ENCODE results near the gene RASSF3. TPM values are rescaled to one million over a fixed set of nuclear protein-coding genes. Genes with fewer than 3 reads are reported as not detected.

RASSF3 gene
- total and polyA plus RNA-seq, 2 donors from 2014 or later, result 8.2 to 35.6 TPM

DNA sequence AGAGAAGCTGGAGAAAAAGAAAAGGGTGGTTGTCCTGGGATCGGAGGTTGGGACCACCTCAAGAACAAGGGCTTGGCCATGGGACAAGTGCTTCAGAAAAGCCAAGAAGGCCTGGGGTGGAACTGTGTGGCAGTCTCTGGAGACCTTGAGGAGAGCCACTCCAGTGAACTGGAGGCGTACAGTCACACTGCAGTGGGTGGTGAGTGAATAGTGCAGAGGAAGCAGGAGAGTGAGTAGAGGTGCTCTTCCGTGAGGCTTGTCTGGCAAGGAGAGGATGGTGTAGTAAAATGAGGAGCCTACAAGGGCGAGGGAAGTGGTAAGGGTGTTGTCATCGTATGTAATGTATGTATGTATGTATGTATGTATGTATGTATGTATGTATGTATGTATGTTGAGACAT lies 20.9 kb downstream of the RASSF3 start:
- FAIRE-seq (no peak), DNase-seq (no peak)
- Histone ChIP-seq H3K27ac (ENCODE audit: low read depth in 2 of 2, low read length in 2 of 2) (no peak overlapping the region), H3K9me3 (ENCODE audit: control insufficient read depth in 2 of 3, insufficient read depth in 1 of 3, low read length in 3 of 3) (no peaks in the 10 kb centered on the region), H3K4me1 (ENCODE audit: control insufficient read depth in 2 of 3, insufficient read depth in 2 of 3, low read depth in 1 of 3, low read length in 3 of 3) (no peaks in the 10 kb centered on the region), H3K4me3 (ENCODE audit: low read length in 3 of 3) (no peak overlapping the region), H3K27me3 (ENCODE audit: control insufficient read depth, insufficient read depth, low read length) (no peaks in the 10 kb centered on the region), H3K36me3 (ENCODE audit: control insufficient read depth in 2 of 3, insufficient read depth in 3 of 3, low read length in 3 of 3) (no peaks in the 10 kb centered on the region), H3K9ac (ENCODE audit: low read length in 3 of 3) (no peak overlapping the region)
- intact Hi-C loops (cut with DNase I), result no loop called here
- TF ChIP-seq, protein P1, sequence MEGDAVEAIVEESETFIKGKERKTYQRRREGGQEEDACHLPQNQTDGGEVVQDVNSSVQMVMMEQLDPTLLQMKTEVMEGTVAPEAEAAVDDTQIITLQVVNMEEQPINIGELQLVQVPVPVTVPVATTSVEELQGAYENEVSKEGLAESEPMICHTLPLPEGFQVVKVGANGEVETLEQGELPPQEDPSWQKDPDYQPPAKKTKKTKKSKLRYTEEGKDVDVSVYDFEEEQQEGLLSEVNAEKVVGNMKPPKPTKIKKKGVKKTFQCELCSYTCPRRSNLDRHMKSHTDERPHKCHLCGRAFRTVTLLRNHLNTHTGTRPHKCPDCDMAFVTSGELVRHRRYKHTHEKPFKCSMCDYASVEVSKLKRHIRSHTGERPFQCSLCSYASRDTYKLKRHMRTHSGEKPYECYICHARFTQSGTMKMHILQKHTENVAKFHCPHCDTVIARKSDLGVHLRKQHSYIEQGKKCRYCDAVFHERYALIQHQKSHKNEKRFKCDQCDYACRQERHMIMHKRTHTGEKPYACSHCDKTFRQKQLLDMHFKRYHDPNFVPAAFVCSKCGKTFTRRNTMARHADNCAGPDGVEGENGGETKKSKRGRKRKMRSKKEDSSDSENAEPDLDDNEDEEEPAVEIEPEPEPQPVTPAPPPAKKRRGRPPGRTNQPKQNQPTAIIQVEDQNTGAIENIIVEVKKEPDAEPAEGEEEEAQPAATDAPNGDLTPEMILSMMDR (IDR thresholded peaks at IDR 0.05; ENCODE audit: borderline replicate concordance, extremely low read depth, insufficient read depth), result no peak

GRCh38 chr12:64633011-64633939 lies 23.0 kb downstream of the RASSF3 start:
- Histone ChIP-seq H3K27ac (ENCODE audit: low read depth in 2 of 2, low read length in 2 of 2) (no peak overlapping the region), H3K27me3 (ENCODE audit: control insufficient read depth, insufficient read depth, low read length) (no peaks in the 10 kb centered on the region), H3K36me3 (ENCODE audit: control insufficient read depth in 2 of 3, insufficient read depth in 3 of 3, low read length in 3 of 3) (no peaks in the 10 kb centered on the region), H3K4me1 (ENCODE audit: control insufficient read depth in 2 of 3, insufficient read depth in 2 of 3, low read depth in 1 of 3, low read length in 3 of 3) (no peaks in the 10 kb centered on the region), H3K4me3 (ENCODE audit: low read length in 3 of 3) (no peak overlapping the region), H3K9me3 (ENCODE audit: control insufficient read depth in 2 of 3, insufficient read depth in 1 of 3, low read length in 3 of 3) (no peaks in the 10 kb centered on the region), H3K9ac (ENCODE audit: low read length in 3 of 3) (no peak overlapping the region)
- TF ChIP-seq, protein P1 (IDR thresholded peaks at IDR 0.05; ENCODE audit: borderline replicate concordance, extremely low read depth, insufficient read depth), result no peak
- intact Hi-C loops (cut with DNase I), result no loop called here
- DNase-seq (no peak), FAIRE-seq (no peak)

DNA sequence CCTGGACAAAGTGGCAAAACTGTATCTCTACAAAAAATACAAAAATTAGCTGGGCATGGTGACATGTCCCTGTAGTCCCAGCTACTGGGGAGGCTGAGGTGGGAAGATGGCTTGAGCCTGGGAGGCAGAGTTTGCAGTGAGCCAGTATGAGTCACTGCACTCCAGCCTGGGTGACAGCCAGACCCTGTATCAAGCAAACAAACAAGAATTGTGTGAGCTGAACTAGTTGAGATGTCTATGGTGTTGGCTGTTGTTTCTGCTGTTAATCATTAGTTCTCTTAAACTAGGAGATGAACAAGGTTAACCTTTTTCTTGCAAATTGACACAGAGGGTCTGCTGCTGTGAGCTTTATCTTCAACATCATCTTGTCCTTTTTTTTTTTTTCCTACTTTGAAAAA lies 23.6 kb downstream of the RASSF3 start:
- intact Hi-C loops (cut with DNase I), result no loop called here
- TF ChIP-seq, protein P1 (IDR thresholded peaks at IDR 0.05; ENCODE audit: borderline replicate concordance, extremely low read depth, insufficient read depth), result no peak
- FAIRE-seq (no peak), DNase-seq (no peak)
- Histone ChIP-seq H3K27ac (ENCODE audit: low read depth in 2 of 2, low read length in 2 of 2) (no peak overlapping the region), H3K9ac (ENCODE audit: low read length in 3 of 3) (no peak overlapping the region), H3K36me3 (ENCODE audit: control insufficient read depth in 2 of 3, insufficient read depth in 3 of 3, low read length in 3 of 3) (no peaks in the 10 kb centered on the region), H3K9me3 (ENCODE audit: control insufficient read depth in 2 of 3, insufficient read depth in 1 of 3, low read length in 3 of 3) (no peaks in the 10 kb centered on the region), H3K4me3 (ENCODE audit: low read length in 3 of 3) (no peak overlapping the region), H3K27me3 (ENCODE audit: control insufficient read depth, insufficient read depth, low read length) (no peaks in the 10 kb centered on the region), H3K4me1 (ENCODE audit: control insufficient read depth in 2 of 3, insufficient read depth in 2 of 3, low read depth in 1 of 3, low read length in 3 of 3) (no peaks in the 10 kb centered on the region)
